Neural crest cell (in vitro differentiated cells): Measurements from ENCODE around the gene CD300H. TPM values are rescaled to one million over a fixed set of nuclear protein-coding genes. Genes with fewer than 3 reads are reported as not detected.

ENCODE experiments used
- DNase-seq: peaks from one replicate; pipeline ENCODE4 v3.0.0; 2021; ENCODE audit warnings: low read depth, mixed read lengths, low spot score
- H3K27ac Mint-ChIP-seq: one replicate; pipeline ENCODE4 v1.8.0; 2021; ENCODE audit warnings: mild to moderate bottlenecking, mixed read lengths; ENCODE audit not compliant: unreplicated experiment
- H3K27me3 Mint-ChIP-seq: 2 replicates; pipeline ENCODE4 v1.8.0; 2021; ENCODE audit warnings: low read depth, mild to moderate bottlenecking, mixed read lengths
- H3K36me3 Mint-ChIP-seq: 2 replicates; pipeline ENCODE4 v1.8.0; 2021; ENCODE audit warnings: low read depth, mild to moderate bottlenecking, mixed read lengths
- H3K4me1 Mint-ChIP-seq: 2 replicates; pipeline ENCODE4 v1.8.0; 2021; ENCODE audit warnings: mixed read lengths
- H3K4me3 Mint-ChIP-seq: one replicate; pipeline ENCODE4 v1.8.0; 2021; ENCODE audit warnings: mild to moderate bottlenecking, mixed read lengths
- H3K9me3 Mint-ChIP-seq: 2 replicates; pipeline ENCODE4 v1.8.0; 2021; ENCODE audit warnings: mixed read lengths
- CTCF ChIP-seq: fragments of 200-600 bp; sonication (generic); conservative IDR thresholded peaks from 2 replicates; pipeline ENCODE4 v1.5.0; 2021; ENCODE audit warnings: antibody characterized with exemption, mild to moderate bottlenecking
- total RNA-seq: library from RNA; stranded (reverse); gene quantifications from 2 replicates; pipeline ENCODE4 v1.2.1, GENCODE V29; 2021

CD300H gene
- total RNA-seq, 1 donor from 2014 or later = not detected

GRCh38 chr17:74524653-74525464, 42.5 kb downstream of the CD300H start:
- Mint-ChIP-seq H3K27ac (no peak overlapping the region), H3K4me1 (no peaks in the 10 kb centered on the region), H3K27me3 (peaks cover 53% of the 10 kb centered on the region), H3K9me3 (no peaks in the 10 kb centered on the region), H3K4me3 (no peak overlapping the region), H3K36me3 (no peaks in the 10 kb centered on the region)
- DNase-seq = no peak
- no peak for TF ChIP-seq CTCF

- Mint-ChIP-seq H3K27ac (no peak overlapping the region), H3K27me3 (peaks cover 51% of the 10 kb centered on the region), H3K36me3 (no peaks in the 10 kb centered on the region), H3K4me3 (no peak overlapping the region), H3K4me1 (no peaks in the 10 kb centered on the region), H3K9me3 (peaks cover 4% of the 10 kb centered on the region)
- TF ChIP-seq CTCF = no peak
- DNase-seq = no peak
Measured at GRCh38 chr17:74523308-74523707, 44.0 kb downstream of the CD300H start.

GRCh38 chr17:74522381-74523105, 44.8 kb downstream of the CD300H start:
- H3K27me3 Mint-ChIP-seq = peaks cover 53% of the 10 kb centered on the region

GRCh38 chr17:74521701-74522201, 45.6 kb downstream of the CD300H start:
- Mint-ChIP-seq H3K27me3 (peaks cover 51% of the 10 kb centered on the region), H3K36me3 (no peaks in the 10 kb centered on the region), H3K4me3 (no peak overlapping the region), H3K9me3 (peaks cover 8% of the 10 kb centered on the region), H3K4me1 (no peaks in the 10 kb centered on the region), H3K27ac (no peak overlapping the region)
- no peak for TF ChIP-seq CTCF
- no peak for DNase-seq

More at GRCh38 chr17:74522381-74523105, 44.8 kb downstream of the CD300H start:
- peaks cover 8% of the 10 kb centered on the region for H3K9me3 Mint-ChIP-seq
- DNase-seq = no peak
- H3K36me3 Mint-ChIP-seq = no peaks in the 10 kb centered on the region
- TF ChIP-seq CTCF = no peak
- no peak overlapping the region for H3K27ac Mint-ChIP-seq
- no peaks in the 10 kb centered on the region for H3K4me1 Mint-ChIP-seq
- no peak overlapping the region for H3K4me3 Mint-ChIP-seq

- no peak for TF ChIP-seq CTCF
- Mint-ChIP-seq H3K27ac (no peak overlapping the region), H3K4me3 (no peak overlapping the region), H3K36me3 (no peaks in the 10 kb centered on the region), H3K27me3 (peaks cover 54% of the 10 kb centered on the region), H3K9me3 (peaks cover 8% of the 10 kb centered on the region), H3K4me1 (no peaks in the 10 kb centered on the region)
- no peak for DNase-seq
Measured at GRCh38 chr17:74520790-74521480, 46.4 kb downstream of the CD300H start.
